ENCODE results near the gene CRISPLD2.

The CRISPLD2 gene

DNA sequence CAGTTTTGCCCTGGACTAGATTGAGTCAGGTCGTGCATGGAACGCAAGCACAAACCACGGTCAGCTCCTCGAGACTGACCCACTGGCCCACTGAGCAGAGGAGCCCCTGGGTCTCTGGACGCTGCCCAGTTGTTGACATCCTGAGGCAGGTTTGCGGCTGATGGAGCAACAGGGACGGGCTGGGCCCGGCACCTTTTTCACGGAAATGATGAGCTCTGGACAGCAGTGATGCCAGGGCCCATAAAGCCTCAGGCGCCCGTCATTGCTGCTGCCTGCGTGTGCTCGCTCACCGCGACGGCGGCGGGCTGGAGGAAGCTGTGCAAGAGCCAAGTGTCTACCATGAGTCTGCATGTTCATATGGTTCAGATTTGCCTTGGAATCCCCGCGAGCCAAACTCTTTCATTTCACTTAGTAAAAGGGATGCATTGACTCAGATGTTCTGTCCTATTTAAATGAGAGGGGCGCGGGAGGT is 30.8 kb upstream of the CRISPLD2 start:
- H3K4me3 ChIP-seq (ENCODE audit: low read length): no peak overlapping the region
- peak; percentile 16 for DNase-seq (ENCODE audit: low read depth)
- TF ChIP-seq, protein P1, sequence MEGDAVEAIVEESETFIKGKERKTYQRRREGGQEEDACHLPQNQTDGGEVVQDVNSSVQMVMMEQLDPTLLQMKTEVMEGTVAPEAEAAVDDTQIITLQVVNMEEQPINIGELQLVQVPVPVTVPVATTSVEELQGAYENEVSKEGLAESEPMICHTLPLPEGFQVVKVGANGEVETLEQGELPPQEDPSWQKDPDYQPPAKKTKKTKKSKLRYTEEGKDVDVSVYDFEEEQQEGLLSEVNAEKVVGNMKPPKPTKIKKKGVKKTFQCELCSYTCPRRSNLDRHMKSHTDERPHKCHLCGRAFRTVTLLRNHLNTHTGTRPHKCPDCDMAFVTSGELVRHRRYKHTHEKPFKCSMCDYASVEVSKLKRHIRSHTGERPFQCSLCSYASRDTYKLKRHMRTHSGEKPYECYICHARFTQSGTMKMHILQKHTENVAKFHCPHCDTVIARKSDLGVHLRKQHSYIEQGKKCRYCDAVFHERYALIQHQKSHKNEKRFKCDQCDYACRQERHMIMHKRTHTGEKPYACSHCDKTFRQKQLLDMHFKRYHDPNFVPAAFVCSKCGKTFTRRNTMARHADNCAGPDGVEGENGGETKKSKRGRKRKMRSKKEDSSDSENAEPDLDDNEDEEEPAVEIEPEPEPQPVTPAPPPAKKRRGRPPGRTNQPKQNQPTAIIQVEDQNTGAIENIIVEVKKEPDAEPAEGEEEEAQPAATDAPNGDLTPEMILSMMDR (IDR thresholded peaks at IDR 0.05; ENCODE audit: insufficient read depth, low read depth, low read length, missing control alignments): no peak

DNA sequence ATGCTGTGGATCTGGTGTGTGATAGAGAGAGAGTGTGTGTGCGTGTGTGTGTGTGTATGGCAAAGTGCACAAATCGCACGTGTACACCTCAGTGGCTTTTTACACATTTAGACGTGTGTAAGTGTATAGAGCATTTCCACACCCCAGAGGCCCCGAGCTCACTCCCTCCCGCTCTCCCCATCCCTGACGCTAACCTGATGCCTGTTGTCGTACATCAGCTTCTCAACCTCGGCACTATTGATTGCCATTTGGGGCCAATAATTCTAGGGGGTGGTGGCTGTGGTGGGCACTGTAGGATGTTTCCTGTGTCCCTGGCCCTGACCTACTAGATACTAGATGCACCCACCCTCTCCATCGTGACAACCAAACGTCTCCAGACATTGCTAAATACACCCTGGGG is 30.4 kb upstream of the CRISPLD2 start:
- no peak for DNase-seq (ENCODE audit: low read depth)
- TF ChIP-seq, protein P1 (IDR thresholded peaks at IDR 0.05; ENCODE audit: insufficient read depth, low read depth, low read length, missing control alignments): no peak
- no peak overlapping the region for H3K4me3 ChIP-seq (ENCODE audit: low read length)

DNA sequence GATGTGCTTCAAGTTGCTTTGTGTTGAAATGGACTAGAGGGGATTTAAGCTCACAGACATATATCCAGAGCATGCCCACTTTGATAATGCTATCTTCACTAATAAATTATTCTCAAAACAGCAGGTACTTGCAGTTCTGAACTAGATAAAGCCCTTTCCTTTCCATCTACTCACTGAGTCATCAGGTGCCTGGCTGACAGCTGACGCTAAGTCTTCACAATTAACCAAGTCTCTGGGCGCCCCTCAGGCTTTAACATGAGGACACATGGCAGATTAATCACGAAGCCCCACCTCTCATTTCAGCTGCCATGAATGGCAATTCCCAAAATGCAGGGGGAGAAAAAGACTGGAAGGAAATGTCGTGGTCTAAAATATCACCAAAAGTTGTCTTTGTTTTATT is 29.5 kb upstream of the CRISPLD2 start:
- DNase-seq (ENCODE audit: low read depth): peak; percentile 19
- no peak overlapping the region for H3K4me3 ChIP-seq (ENCODE audit: low read length)
- TF ChIP-seq, protein P1 (IDR thresholded peaks at IDR 0.05; ENCODE audit: insufficient read depth, low read depth, low read length, missing control alignments): no peak

DNA sequence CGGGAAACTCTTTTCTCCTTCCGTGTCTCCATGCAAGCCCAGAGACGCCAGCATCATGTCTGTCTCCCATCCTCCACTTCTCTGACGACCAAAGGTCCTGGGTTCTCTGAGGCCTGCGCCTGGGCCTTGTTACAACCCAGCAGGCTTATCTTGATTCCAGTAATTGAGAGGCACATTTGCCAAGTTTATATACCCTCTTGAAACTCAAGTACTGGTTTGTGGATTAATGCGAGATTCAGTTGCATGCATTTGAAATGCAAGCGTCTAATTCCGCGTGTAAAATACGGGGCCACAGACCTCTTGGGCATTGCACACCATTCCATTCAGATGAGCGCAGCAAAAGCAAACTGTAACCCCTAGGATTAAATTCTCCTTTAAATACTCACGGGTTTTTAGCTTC is 28.7 kb upstream of the CRISPLD2 start:
- no peak overlapping the region for H3K4me3 ChIP-seq (ENCODE audit: low read length)
- no peak for DNase-seq (ENCODE audit: low read depth)
- TF ChIP-seq, protein P1 (IDR thresholded peaks at IDR 0.05; ENCODE audit: insufficient read depth, low read depth, low read length, missing control alignments): no peak

DNA sequence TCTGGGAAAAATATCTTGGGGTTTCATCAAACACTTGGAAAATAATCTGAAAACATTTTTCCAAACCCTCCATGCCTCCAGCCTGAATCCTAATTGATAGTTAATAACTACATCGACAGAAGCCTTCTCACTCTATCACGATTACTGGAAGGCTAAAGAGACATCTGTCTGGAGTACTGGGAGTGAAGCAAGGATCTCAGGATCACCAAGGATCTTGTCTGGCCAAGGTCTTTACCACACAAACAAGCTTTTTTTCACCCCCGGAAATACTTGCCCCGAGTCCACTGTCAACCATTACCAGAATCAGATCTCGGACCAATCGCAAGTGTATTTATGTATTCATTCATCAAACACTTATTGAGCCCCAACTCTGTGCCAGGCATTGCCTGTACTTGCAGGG is 28.3 kb upstream of the CRISPLD2 start:
- H3K4me3 ChIP-seq (ENCODE audit: low read length): no peak overlapping the region
- TF ChIP-seq, protein P1 (IDR thresholded peaks at IDR 0.05; ENCODE audit: insufficient read depth, low read depth, low read length, missing control alignments): no peak
- DNase-seq (ENCODE audit: low read depth): no peak

DNA sequence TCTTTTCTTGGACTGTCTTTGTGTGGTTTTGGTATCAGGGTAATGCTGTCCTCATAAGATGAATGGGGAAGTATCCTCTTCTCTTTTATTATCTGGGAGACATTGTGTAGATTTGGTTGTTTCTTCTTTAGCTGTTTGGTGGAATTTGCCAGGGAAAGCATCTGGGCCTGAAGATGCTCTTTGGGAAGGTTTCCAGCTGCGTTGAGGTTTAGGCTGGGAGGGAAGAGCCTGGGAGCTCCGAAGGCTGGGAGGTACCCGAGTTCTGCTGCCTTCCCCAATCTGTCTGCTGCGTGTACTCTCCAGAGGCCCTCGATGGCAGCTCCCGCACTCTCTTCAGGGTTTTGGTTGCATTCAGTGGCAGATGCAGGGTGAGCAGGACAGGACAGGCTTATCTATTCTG is 25.6 kb upstream of the CRISPLD2 start:
- TF ChIP-seq, protein P1 (IDR thresholded peaks at IDR 0.05; ENCODE audit: insufficient read depth, low read depth, low read length, missing control alignments): no peak
- no peak for DNase-seq (ENCODE audit: low read depth)

DNA sequence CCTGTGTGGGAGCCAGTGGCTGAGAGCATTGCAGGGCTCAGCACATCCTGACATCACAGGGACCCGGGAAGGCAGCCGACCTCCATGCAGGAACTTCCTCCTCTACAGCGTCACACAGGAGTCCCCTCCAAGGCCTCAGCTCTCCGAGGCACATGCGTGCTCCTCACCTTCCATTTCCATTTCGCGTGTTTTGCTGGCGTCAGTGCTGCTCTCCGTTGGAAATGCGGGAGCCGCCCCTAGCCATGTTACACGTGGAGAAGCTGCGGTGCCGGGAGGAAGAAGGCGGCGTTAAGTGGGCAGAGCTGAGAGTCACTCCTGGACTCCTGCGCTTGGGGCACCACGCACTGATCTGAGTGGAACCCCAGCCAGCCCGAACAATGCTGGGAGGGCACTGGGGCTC is 25.2 kb upstream of the CRISPLD2 start:
- no peak for DNase-seq (ENCODE audit: low read depth)
- H3K4me3 ChIP-seq (ENCODE audit: low read length): no peak overlapping the region
- TF ChIP-seq, protein P1 (IDR thresholded peaks at IDR 0.05; ENCODE audit: insufficient read depth, low read depth, low read length, missing control alignments): no peak

More for the DNA sequence above, 25.6 kb upstream of the CRISPLD2 start:
- H3K4me3 ChIP-seq (ENCODE audit: low read length): no peak overlapping the region

All from epithelial cell of esophagus (primary cell).